A549 (cell line): ENCODE data around the gene PPM1L.

Experiments used
- CTCF ChIP-seq: fragments of >200 bp; sonication (Bioruptor Twin); formaldehyde crosslinking; IDR thresholded peaks from 3 replicates; pipeline ENCODE4 v1.5.1; 2016
- EHF ChIP-seq: fragments of 250-450 bp; sonication (Bioruptor Pico); IDR thresholded peaks from 2 replicates; pipeline ENCODE4 v1.5.0; 2020; ENCODE audit warnings: mild to moderate bottlenecking
- REST ChIP-seq: fragments of 200-600 bp; sonication (generic); IDR thresholded peaks from 2 replicates; pipeline ENCODE4 v1.6.1; 2016; ENCODE audit warnings: antibody characterized with exemption, mild to moderate bottlenecking, moderate library complexity

GRCh38 chr3:160793722-160794252, 37.8 kb downstream of the PPM1L start:
- no peak for TF ChIP-seq REST
- TF ChIP-seq CTCF: no peak
- no peak for TF ChIP-seq EHF
